Mammary epithelial cell (primary cell): ENCODE data around the gene SRGN.
"Not testable (repeated sequence)": the region's sequence is repeated elsewhere in the genome, so short reads cannot be mapped to it uniquely, and the experiment has no call there.

ENCODE experiments used
- CTCF ChIP-seq, 2 donors: IDR thresholded peaks in 1 of 2; conservative IDR thresholded peaks in 1 of 2; 2 replicates each; pipeline ENCODE4 v1.5.1; 2011 to 2012; ENCODE audit warnings: inconsistent platforms in 2 of 2, low read length in 2 of 2, mild to moderate bottlenecking in 2 of 2, control low read depth in 1 of 2, low read depth in 1 of 2; ENCODE audit not compliant: insufficient read depth in 1 of 2; ENCODE audit errors: extremely low read depth in 1 of 2
- EZH2 ChIP-seq: IDR thresholded peaks from 2 replicates; pipeline ENCODE4 v1.6.1; 2012; ENCODE audit warnings: low read length, inconsistent platforms, borderline replicate concordance

- TF ChIP-seq CTCF (conservative IDR thresholded peaks at IDR 0.05 in 1 of 2, IDR thresholded peaks at IDR 0.05 in 1 of 2; ENCODE audit: extremely low read depth in 1 of 2, insufficient read depth in 1 of 2, low read depth in 1 of 2, low read length in 2 of 2); EZH2: not testable (repeated sequence)
Observed at GRCh38 chr10:69142074-69142473, 54.2 kb downstream of the SRGN start.
